ENCODE results near the gene TMEM184B.
A peak's percentile ranks its signal among the peaks of the same experiment; 100 is the strongest.
"Not testable (repeated sequence)": the region's sequence is repeated elsewhere in the genome, so short reads cannot be mapped to it uniquely, and the experiment has no call there.

TMEM184B gene

GRCh38 chr22:38202437-38203089 is 70.2 kb downstream of the TMEM184B start:
- DNase-seq = peak; percentile 40

GRCh38 chr22:38201711-38202436 is 70.9 kb downstream of the TMEM184B start, which contains the start of gene MAFF:
Gene MAFF, plus strand, starts transcription at chr22:38201994. Its CDS starts 11,860 bp downstream, at chr22:38213854.
- DNase-seq = peak; percentile 92

- no peak for DNase-seq
Measured at GRCh38 chr22:38201371-38201710, 71.5 kb downstream of the TMEM184B start.

GRCh38 chr22:38199826-38200559 is 72.8 kb downstream of the TMEM184B start:
- DNase-seq = no peak

- DNase-seq = no peak
Measured at GRCh38 chr22:38196791-38197419, 75.9 kb downstream of the TMEM184B start.

GRCh38 chr22:38193580-38193979 is 79.2 kb downstream of the TMEM184B start:
- no peak for DNase-seq

GRCh38 chr22:38192475-38192863 is 80.3 kb downstream of the TMEM184B start:
- peak; percentile 44 for DNase-seq

GRCh38 chr22:38191731-38192474 is 80.9 kb downstream of the TMEM184B start:
- no peak for DNase-seq

GRCh38 chr22:38191055-38191454 is 81.8 kb downstream of the TMEM184B start:
- DNase-seq = no peak

GRCh38 chr22:38190581-38190980 is 82.2 kb downstream of the TMEM184B start:
- DNase-seq = no peak

GRCh38 chr22:38189104-38189503 is 83.7 kb downstream of the TMEM184B start:
- DNase-seq = no peak

- peak; percentile 77 for DNase-seq
Measured at GRCh38 chr22:38187413-38188212, 85.2 kb downstream of the TMEM184B start.

GRCh38 chr22:38186429-38186828 is 86.4 kb downstream of the TMEM184B start:
- peak; percentile 21 for DNase-seq

GRCh38 chr22:38184788-38185187 is 88.0 kb downstream of the TMEM184B start:
- DNase-seq = no peak

GRCh38 chr22:38181453-38182200 is 91.2 kb downstream of the TMEM184B start, which contains the start of gene PLA2G6:
Gene PLA2G6, minus strand, starts transcription at chr22:38181830. Its CDS starts 12,404 bp downstream, at chr22:38169426.
- DNase-seq = peak; percentile 99

- no peak for DNase-seq
Measured at GRCh38 chr22:38180841-38181452, 91.9 kb downstream of the TMEM184B start.

GRCh38 chr22:38178605-38178937 is 94.2 kb downstream of the TMEM184B start:
- DNase-seq = not testable (repeated sequence)

- peak; percentile 62 for DNase-seq
Measured at GRCh38 chr22:38177926-38178604, 94.7 kb downstream of the TMEM184B start.

- not testable (repeated sequence) for DNase-seq
Measured at GRCh38 chr22:38177571-38177925, 95.3 kb downstream of the TMEM184B start.

GRCh38 chr22:38177044-38177443 is 95.8 kb downstream of the TMEM184B start:
- no peak for DNase-seq
